ENCODE results near the gene TAF1D.

DNA sequence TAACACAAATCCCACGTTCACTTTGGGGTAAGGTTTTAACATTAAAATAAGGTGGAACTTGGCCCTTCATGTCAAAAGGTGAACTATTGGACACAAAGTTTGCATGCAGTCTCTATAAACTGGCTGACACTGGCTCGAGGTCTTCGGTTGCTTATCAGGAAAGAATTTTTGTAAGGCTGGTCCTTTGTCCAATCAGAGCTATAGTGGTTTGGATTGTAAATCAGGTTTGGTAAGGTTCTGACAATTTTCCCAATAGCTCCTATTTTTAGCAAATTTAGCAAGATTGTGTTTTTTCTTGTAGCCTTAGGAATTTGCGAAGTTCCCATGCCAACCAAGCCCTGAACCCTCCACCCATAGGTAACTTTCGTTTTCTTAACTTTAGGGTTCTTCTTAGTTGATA lies 25.2 kb upstream of the TAF1D start:
- TF ChIP-seq TAF1 (IDR thresholded peaks at IDR 0.05; ENCODE audit: low read depth) (no peak), EP300 (IDR thresholded peaks at IDR 0.05; ENCODE audit: borderline replicate concordance) (no peak), ZBTB7A (IDR thresholded peaks at IDR 0.05; ENCODE audit: low read depth) (no peak), TCF12 (IDR thresholded peaks at IDR 0.05; ENCODE audit: low read depth) (no peak), EGR1 (IDR thresholded peaks at IDR 0.05) (no peak), CEBPB (IDR thresholded peaks at IDR 0.05) (no peak), CREB1 (IDR thresholded peaks at IDR 0.05; ENCODE audit: low read depth) (no peak), NFIC (IDR thresholded peaks at IDR 0.05) (no peak), YY1 (IDR thresholded peaks at IDR 0.05; ENCODE audit: low read depth) (no peak), TEAD4 (IDR thresholded peaks at IDR 0.05) (no peak), RAD21 (IDR thresholded peaks at IDR 0.05; ENCODE audit: low read depth) (no peak), FOXM1 (IDR thresholded peaks at IDR 0.05; ENCODE audit: borderline replicate concordance, low read depth) (no peak)
- TF ChIP-seq, protein P1, sequence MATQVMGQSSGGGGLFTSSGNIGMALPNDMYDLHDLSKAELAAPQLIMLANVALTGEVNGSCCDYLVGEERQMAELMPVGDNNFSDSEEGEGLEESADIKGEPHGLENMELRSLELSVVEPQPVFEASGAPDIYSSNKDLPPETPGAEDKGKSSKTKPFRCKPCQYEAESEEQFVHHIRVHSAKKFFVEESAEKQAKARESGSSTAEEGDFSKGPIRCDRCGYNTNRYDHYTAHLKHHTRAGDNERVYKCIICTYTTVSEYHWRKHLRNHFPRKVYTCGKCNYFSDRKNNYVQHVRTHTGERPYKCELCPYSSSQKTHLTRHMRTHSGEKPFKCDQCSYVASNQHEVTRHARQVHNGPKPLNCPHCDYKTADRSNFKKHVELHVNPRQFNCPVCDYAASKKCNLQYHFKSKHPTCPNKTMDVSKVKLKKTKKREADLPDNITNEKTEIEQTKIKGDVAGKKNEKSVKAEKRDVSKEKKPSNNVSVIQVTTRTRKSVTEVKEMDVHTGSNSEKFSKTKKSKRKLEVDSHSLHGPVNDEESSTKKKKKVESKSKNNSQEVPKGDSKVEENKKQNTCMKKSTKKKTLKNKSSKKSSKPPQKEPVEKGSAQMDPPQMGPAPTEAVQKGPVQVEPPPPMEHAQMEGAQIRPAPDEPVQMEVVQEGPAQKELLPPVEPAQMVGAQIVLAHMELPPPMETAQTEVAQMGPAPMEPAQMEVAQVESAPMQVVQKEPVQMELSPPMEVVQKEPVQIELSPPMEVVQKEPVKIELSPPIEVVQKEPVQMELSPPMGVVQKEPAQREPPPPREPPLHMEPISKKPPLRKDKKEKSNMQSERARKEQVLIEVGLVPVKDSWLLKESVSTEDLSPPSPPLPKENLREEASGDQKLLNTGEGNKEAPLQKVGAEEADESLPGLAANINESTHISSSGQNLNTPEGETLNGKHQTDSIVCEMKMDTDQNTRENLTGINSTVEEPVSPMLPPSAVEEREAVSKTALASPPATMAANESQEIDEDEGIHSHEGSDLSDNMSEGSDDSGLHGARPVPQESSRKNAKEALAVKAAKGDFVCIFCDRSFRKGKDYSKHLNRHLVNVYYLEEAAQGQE (IDR thresholded peaks at IDR 0.05; ENCODE audit: low read depth), result no peak
- TF ChIP-seq, protein P2, sequence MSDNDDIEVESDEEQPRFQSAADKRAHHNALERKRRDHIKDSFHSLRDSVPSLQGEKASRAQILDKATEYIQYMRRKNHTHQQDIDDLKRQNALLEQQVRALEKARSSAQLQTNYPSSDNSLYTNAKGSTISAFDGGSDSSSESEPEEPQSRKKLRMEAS (IDR thresholded peaks at IDR 0.05), result no peak

Measured in Ishikawa (cell line).